ENCODE measurements around the gene FIP1L1.
"Not testable (repeated sequence)": the region's sequence is repeated elsewhere in the genome, so short reads cannot be mapped to it uniquely, and the experiment has no call there.

FIP1L1 gene
- 60.6 reads per million, percentile 72 among the genes with 10 or more reads in this experiment for total RNA-seq

- DNase-seq, result peak; percentile 96
Measured at GRCh38 chr4:53377319-53378170, at the start of gene FIP1L1. Gene FIP1L1 (plus strand): TSS chr4:53377641. CDS start chr4:53377839, 198 bp downstream.

- DNase-seq, result not testable (repeated sequence)
Measured at GRCh38 chr4:53334916-53335315, 42.5 kb upstream of the FIP1L1 start.

GRCh38 chr4:53340145-53340544 lies 37.3 kb upstream of the FIP1L1 start:
- DNase-seq, result not testable (repeated sequence)

- DNase-seq, result not testable (repeated sequence)
Measured at GRCh38 chr4:53346392-53346791, 31.0 kb upstream of the FIP1L1 start.

- DNase-seq, result no peak
Measured at GRCh38 chr4:53346920-53347852, 30.3 kb upstream of the FIP1L1 start.

- DNase-seq, result no peak
Measured at GRCh38 chr4:53348046-53348445, 29.4 kb upstream of the FIP1L1 start.

- DNase-seq, result no peak
Measured at GRCh38 chr4:53349091-53349491, 28.4 kb upstream of the FIP1L1 start.

GRCh38 chr4:53354012-53354722 lies 23.3 kb upstream of the FIP1L1 start:
- no peak for DNase-seq

- DNase-seq, result no peak
Measured at GRCh38 chr4:53355930-53356521, 21.4 kb upstream of the FIP1L1 start.

- DNase-seq, result no peak
Measured at GRCh38 chr4:53361451-53361850, 16.0 kb upstream of the FIP1L1 start.

- no peak for DNase-seq
Measured at GRCh38 chr4:53362093-53362492, 15.3 kb upstream of the FIP1L1 start.

- DNase-seq, result no peak
Measured at GRCh38 chr4:53364624-53365023, 12.8 kb upstream of the FIP1L1 start.

GRCh38 chr4:53365121-53365485 lies 12.3 kb upstream of the FIP1L1 start:
- no peak for DNase-seq

- DNase-seq, result peak; percentile 98
Measured at GRCh38 chr4:53365486-53366300, 11.7 kb upstream of the FIP1L1 start, which contains the start of gene SCFD2. Gene SCFD2 (minus strand): TSS chr4:53366061.

- no peak for DNase-seq
Measured at GRCh38 chr4:53366301-53366716, 11.1 kb upstream of the FIP1L1 start.

- DNase-seq, result no peak
Measured at GRCh38 chr4:53367721-53368120, 9.7 kb upstream of the FIP1L1 start.

GRCh38 chr4:53371049-53371448 lies 6.4 kb upstream of the FIP1L1 start:
- DNase-seq, result no peak

GRCh38 chr4:53371843-53372521 lies 5.5 kb upstream of the FIP1L1 start:
- no peak for DNase-seq

- no peak for DNase-seq
Measured at GRCh38 chr4:53374777-53375258, 2.6 kb upstream of the FIP1L1 start.

- DNase-seq, result no peak
Measured at GRCh38 chr4:53376900-53377299, 541 bp upstream of the FIP1L1 start.

- no peak for DNase-seq
Measured at GRCh38 chr4:53378171-53378482, 686 bp downstream of the FIP1L1 start.

All from effector CD4-positive, alpha-beta T cell (primary cell).